GM19455 (cell line): ENCODE results near the gene DDX6.
"Not testable (repeated sequence)": the region's sequence is repeated elsewhere in the genome, so short reads cannot be mapped to it uniquely, and the experiment has no call there.

Experiments
- ATAC-seq: cut with Tn5 transposase; IDR thresholded peaks from one replicate; pipeline ENCODE4 v1.9.1; 2021; ENCODE audit not compliant: unreplicated experiment

Gene DDX6, protein sequence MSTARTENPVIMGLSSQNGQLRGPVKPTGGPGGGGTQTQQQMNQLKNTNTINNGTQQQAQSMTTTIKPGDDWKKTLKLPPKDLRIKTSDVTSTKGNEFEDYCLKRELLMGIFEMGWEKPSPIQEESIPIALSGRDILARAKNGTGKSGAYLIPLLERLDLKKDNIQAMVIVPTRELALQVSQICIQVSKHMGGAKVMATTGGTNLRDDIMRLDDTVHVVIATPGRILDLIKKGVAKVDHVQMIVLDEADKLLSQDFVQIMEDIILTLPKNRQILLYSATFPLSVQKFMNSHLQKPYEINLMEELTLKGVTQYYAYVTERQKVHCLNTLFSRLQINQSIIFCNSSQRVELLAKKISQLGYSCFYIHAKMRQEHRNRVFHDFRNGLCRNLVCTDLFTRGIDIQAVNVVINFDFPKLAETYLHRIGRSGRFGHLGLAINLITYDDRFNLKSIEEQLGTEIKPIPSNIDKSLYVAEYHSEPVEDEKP

DNA sequence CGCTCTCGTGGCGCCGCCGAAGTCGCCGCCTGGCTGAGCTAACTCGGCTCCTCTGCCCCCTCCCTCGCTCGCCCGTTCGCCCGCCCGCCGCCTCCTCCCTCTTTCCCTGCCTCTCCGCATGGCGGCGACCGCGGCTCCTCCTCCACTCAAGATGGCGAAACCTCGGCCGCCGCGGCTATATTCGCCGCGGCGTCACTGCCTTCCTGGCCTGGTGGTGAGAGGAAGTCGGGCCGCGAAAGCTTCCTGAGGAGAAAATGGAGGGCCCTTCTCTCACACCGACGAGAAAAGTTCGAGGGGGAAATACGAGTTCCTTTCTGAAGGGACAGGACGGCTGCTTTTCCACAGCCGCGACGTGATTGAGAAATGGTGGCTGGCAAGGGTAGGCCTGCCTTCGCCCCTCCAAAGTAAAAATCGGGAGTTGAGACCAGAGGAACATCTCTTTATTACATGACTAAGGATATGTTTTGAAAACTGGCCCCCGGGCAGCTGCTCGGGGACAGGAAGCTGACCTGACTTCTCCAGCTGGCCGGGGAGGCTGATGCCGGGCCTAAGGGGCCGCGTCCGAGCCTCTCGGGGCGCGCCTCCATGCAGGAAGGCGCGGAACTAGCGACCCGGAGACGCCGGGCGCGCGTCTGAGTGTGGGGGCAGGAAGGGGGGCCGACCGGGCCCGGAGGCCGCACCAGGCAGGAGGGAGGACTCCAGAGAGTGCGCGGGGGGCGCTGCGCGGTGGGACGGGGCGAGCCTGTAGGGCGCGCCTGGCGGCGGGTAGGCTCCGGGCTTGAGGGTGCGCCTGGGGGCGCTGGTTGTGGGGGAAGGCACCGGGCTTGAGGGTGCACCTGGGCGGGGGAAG lies at the start of gene DDX6:
Gene DDX6, minus strand, starts transcription at position 54 of the 850 bp plus-strand sequence. CDS start 4,913 bp downstream, outside the sequence.
- ATAC-seq, result peak; percentile 42

DNA sequence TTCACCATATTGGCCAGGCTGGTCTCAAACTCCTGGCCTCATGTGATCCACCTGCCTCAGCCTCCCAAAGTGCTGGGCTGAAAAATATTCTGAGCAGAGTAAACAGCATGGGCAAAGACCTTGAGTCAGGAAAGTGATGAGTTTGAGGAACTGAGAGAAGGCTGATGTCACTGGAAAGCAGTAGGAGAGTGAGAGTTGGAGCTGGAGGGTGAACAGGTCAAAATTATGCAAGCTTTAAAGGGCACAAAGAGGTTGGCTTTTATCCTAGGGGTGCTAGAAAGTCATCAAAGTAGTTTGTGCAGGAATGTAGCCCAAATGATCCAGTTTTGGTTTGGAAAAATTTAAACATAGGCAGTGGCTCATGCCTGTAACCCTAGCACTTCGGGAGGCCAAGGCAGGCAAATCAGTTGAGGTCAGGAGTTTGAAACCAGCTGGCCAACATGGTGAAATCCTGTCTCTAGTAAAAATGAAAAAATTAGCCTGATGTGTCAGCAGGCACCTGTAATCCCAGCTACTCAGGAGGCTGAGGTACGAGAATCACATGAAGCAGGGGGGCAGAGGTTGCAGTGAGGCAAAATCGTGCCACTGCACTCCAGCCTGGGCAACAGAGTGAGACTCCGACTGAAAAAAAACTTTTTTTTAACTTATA lies 48.1 kb upstream of the DDX6 start:
- peak; percentile 81 for ATAC-seq

DNA sequence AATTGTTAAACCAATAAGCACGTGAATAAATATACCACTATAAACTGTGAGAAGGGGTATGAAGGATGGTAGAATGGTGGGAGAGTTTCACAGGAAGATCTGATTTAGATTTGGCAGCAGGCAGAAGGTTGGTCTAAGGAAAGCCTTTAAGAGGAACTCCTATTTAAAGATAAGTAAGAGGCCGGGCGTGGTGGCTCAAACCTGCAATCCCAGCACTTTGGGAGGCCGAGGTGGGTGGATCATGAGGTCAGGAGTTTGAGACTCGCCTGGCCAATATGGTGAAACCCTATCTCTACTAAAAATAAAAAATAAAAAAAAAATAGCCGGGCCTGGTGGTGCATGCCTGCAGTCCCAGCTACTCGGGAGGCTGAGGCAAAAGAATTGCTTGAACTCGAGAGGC lies 46.9 kb upstream of the DDX6 start:
- no peak for ATAC-seq

DNA sequence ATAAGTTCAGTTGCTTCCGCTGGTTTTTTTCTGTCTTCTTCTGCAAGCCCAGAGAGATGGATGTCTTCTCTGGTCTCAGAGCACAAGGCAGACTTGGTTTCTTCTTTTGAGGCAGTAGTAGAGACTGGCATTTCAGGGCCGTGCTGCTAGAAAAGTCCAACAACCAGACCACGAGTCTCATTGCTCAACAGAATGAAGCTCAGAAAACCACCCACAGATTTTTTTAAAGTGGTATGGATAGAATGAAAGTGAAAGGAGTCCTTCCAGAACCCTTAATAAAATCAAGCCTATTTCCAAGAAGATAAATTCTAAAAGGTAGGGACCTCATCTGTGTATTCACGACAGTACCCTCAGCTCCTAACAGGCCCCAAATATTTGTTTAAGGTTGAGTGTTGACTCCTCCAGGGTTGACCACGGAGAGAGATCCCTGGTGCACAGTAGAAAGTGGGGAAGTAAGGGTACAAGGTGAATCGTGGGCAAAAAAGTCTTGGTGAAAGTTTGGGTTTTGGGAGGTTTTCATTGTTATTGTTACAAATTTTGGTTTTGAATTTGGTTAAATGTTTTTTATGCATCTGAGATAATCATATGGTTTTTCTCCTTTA lies 43.6 kb upstream of the DDX6 start:
- no peak for ATAC-seq

DNA sequence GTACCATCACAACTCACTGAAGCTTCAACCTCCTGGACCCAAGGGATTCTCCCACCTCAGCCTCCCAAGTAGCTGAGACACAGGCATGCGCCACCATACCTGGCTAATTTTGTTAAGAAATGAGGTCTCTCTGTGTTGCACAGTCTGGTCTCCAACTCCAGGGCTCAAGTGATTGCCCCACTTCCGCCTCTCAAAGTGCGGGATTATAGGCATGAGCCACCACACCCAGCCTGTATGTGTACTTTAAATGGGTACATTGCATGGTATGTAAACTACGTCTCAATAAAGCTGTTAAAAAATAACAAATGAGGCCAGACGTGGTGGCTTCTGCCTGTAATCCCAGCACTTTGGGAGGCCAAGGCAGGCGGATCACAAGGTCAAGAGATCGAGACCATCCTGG lies 36.2 kb upstream of the DDX6 start:
- no peak for ATAC-seq

DNA sequence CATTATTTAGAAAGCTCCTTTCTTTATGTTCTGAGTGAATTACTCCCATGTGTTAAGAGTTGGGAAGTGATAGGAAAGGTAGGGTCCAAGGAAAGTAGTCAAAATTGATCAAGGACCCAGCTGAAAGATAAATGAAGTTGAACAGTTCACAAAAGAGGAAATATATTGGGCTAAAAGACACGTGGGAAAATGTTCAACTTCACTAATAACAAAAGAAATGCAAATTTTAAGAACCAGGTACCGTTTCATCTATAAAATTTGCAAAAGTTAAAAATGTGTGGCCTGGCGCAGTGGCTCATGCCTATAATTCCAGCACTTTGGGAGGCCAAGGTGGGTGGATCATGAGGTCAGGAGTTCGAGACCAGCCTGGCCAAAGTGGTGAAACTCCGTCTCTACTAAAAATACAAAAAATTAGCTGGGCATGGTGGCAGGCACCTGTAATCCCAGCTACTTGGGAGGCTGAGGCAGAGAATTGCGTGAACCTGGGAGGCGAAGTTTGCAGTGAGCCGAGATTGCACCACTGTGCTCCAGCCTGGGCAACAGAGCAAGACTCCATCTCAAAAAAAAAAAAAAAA lies 32.1 kb upstream of the DDX6 start:
- ATAC-seq, result not testable (repeated sequence)

DNA sequence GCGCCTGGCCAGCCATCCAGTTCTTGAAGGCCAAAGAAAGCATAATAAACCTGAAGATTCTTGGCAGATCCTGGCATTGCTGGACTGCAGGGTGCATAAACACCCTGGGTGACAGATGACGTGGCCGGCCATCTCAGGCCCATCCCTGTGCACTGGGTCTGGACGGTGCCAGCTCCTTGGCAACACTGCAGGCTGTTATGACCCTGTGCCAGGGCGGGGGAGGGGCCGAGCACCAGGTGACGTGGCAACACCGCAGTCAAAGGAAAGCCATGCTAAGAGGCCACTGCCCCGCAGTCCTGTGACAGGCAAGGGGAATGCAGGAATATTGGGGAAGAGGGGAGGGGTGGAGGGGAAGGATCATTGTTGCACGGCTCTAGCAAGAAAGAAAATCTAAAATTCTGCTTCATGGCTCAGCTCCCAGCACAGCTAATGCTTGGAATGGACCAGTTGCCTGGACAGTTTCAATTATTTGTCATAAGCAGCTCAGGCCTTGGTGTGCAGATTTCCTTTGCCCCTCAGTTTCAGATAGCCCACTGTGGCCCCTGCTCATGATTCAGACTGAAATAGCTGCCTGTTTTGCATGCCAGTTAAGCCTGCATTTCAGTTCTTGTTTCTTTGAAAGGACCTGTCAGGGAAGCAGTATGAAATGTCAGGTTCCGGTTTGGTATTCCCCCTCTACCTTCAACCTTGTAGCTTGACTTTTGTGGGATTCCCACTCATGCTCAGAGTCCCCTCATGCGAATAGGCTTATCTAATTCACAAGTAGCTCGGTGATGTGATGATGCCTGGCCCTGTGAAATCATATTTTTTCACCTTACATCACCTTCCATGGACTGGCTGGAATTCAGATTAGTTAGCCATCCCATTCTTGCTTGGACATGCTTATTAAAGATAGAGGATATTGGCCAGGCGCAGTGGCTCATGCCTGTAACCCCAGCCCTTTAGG lies 29.7 kb upstream of the DDX6 start:
- peak; percentile 89 for ATAC-seq

DNA sequence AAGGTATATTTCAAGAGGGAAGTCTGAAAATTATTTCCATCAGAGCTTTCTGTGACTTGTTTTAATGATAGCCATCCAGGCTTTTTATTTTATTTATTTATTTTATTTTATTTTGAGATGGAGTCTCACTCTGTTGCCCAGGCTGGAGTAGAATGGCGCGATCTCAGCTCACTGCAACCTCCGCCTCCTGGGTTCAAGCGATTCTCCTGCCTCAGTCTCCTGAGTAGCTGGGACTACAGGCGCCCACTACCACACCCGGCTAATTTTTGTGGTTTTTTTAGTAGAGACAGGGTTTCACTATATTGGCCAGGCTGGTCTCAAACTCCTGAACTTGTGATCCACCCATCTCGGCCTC lies 29.0 kb upstream of the DDX6 start:
- not testable (repeated sequence) for ATAC-seq

DNA sequence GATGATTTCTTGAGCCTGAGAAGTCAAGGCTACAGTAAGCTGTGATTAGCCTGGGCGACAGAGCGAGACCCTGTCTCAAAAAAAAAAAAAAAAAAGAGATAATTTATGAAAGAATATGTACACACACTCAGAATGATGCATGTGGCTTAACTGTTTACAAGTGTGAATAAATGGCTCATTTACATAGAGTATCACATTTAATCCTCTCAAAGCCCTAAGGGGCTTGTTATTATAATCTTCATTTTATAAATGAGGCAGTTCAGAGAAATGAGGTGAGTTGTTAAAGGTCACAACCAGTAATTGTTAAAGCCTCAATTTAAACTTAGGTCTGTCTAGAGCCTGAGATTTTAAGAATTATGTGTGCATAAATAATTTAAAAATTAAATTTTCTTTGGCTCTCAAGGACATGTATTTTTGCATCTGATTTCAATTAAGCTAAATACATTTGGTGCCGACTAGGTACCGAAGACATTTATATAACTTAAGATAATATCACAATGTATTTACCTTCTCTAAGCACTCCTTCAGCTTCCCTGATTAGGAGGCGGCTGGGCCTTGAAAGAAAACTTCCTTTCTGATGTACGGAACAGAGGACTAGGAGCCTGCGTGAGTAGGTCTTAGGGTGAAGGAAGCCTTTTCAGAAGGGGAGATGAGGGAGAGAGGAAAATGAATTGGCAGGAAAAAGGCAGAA lies 28.5 kb upstream of the DDX6 start:
- ATAC-seq, result no peak

DNA sequence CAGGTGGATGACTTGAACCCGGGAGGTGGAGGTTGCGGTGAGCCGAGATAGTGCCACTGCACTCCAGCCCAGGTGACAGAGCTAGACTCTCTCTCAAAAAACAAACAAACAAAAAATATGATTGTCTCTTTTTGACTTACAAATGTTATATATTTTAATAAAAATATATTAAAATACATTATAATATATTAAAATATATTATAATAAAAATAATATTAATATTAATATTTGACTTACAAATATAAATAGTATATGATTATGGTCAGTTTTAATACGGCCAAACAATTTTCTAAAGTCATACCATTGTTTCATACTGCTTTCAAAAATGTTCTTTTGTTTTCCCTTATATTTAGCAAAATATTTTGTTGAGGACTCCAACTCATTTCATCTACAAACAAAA lies 27.2 kb upstream of the DDX6 start:
- no peak for ATAC-seq

DNA sequence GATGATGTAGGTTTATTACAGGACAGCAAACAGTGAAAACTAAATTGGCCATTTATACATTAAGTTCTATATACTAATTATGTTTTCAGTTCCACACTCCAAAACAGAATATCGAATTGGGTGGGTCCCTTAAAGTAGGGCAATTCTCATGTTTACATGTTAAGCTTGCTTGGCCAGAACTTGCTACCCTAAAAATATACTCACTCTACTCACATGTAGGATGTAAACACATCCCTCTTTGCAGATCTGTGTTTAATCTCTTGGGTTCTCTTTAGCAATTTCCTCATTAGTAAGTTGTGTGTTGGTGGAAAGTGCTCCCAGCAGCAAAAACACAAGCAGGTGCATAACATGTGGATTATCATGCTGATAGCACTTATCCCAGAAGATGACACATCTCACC lies 22.6 kb upstream of the DDX6 start:
- ATAC-seq, result no peak

DNA sequence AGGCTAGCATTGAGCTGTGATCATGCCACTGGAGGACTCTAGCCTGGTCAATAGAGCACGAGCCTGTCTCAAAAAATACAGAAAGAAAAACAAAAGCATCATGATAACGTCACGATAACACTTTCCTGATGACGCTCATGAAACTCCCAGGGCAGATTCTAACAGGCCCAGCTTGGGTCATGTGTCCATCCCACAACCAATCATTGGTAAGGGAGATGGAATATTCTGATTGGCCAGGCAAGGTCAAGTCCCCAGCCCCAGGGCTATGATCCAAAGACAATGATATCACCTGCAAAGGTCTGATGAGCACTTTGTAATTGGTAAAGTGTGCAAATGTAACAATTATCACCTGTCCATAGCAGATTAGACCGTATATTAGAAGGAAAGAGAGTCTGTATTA lies 21.5 kb upstream of the DDX6 start:
- no peak for ATAC-seq

DNA sequence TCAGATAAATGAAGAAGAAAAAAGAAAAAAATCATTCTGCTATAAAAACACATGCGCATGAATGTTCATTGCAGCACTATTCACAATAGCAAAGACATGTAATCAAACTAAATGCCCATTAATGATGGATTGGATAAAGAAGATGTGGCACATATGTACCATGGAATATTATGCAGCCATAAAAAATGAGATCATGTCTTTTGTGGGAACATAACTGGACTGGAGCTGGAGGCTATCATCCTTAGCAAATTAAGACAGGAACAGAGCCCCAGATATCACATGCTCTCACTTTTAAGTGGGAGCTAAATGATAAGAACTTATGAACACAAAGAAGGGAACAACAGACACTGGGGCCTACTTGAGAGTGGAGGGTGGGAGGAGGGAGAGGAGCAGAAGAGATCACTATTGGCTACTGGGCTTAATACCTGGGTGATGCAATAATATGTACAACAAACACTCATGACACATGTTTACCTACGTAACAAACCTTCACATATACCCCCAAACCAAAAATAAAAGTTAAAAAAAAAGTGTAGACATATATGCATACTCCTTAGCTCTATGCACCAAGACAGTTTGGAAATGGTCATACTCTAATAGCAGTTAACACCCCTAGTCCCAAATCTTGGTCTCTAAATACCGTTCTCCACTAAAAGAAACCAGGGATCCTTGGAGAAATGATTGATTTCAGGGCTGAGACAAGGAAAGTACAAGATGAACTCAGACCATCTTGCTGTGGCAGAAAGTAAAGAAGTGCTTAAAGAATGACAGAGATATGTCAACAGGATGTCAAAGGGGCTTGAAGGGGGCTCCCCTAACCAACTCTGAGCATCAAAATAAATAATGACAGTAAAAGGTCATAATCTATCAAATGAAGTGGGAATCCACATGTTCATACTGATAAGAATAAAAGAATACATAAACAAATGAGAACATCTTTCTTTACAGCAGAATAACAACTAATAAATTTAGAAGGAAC lies 17.1 kb upstream of the DDX6 start:
- no peak for ATAC-seq

DNA sequence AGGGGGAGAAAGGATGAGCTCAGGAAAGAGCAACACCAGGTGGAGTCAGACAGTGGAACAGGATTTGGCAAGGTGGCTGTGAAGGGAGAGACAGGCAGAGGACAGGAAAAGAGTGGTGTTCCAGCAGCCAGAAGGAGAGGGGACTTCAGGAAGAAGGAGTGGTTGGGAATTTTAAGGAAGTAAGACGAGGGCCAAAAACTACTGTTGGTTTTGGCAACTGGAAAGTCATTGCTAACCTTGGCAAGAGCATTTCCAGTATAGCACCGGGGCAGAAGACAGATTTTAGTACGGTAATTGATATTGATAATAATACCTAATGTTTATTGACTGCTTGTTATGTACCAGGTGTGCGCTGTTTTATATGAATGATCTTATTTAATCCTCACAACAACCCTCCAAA lies 15.4 kb upstream of the DDX6 start:
- ATAC-seq, result no peak

DNA sequence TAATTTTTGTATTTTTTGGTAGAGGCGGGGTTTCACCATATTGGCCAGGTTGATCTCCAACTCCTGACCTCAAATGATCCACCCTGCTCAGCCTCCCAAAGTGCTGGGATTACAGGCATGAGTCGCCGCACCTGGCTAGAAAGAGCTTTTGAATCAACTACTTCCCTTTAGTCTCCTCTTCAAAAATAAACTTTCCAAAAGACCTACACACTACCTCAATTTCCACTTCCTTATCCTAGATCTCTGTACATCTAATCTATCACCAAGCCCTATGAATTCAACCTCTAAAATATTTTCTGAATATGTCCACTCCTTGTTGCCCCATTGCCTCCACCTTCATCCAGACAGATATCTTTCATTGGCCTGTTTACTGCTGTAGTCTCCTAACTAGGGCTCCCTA lies 13.1 kb upstream of the DDX6 start:
- no peak for ATAC-seq

DNA sequence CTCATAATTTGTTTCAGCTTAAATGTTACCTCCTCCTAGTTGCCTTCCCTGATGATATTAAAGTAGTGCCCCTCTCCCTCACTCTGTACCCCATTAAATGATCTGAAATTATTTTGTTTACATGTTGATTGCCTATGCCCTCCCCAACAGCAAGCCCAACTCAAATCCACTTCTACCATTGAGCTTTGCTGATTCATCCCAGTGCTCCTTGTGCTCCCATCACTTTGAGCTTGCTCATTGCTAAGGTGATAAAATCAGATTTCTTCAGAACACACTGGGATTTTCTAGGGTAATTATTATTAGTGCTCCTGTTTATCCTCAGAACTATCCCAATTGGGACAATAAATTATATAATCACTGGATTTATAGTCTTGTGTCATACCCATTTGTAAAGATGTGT lies 8.4 kb upstream of the DDX6 start:
- ATAC-seq, result no peak

DNA sequence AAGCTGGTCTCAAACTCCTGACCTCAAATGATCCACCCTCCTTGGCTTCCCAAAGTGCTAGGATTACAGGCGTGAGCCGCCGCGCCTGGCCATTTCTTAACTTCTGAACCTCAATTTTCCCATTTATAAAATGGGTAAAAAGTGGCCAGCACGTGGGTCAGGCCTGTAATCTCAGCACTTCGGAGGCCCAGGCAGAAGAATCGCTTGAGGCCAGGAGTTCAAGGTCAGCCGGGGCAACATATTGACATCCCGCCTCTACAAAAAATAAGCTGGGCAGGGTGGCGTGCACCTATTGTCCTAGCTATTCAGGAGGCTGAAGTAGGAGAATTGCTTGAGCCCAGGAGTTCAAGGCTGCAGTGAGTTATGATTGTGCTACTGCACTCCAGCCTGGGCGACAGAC lies 6.5 kb upstream of the DDX6 start:
- no peak for ATAC-seq

DNA sequence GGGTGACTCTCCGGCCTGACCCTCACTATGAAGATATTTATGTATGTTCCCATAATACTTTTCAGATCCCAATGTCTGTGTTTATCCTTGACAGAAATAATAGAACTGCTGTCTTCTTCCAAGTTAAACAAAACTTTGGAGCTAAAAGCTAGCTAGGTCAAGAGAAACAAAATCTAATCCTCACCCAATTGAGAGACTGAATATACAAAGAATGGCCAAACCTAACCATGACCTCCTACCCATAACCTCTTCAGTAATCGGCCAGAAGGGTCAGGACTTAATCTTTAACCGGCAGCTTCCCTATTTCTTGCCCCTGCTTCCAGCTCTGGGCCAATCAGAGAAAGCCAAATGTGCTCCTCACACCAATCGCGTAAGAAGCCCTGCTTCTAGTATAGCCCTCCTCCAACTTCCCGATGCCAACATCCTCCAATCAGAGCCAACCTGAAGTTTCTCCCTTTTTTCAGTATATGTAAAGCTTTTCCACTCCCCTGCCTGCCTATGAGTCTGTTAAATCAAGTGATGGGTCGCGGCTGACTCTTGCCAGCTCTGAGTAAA lies 1.7 kb upstream of the DDX6 start:
- peak; percentile 53 for ATAC-seq
